Activated CD4-positive, CD25-positive, alpha-beta regulatory T cell (primary cell): ENCODE results near the gene CLCN7.
"Not testable (repeated sequence)": the region's sequence is repeated elsewhere in the genome, so short reads cannot be mapped to it uniquely, and the experiment has no call there.

ENCODE experiments used
- DNase-seq, 4 experiments: peaks; one replicate each; lab custom pipeline; 2025; lab: John Stamatoyannopoulos, UW

CLCN7 gene

DNA sequence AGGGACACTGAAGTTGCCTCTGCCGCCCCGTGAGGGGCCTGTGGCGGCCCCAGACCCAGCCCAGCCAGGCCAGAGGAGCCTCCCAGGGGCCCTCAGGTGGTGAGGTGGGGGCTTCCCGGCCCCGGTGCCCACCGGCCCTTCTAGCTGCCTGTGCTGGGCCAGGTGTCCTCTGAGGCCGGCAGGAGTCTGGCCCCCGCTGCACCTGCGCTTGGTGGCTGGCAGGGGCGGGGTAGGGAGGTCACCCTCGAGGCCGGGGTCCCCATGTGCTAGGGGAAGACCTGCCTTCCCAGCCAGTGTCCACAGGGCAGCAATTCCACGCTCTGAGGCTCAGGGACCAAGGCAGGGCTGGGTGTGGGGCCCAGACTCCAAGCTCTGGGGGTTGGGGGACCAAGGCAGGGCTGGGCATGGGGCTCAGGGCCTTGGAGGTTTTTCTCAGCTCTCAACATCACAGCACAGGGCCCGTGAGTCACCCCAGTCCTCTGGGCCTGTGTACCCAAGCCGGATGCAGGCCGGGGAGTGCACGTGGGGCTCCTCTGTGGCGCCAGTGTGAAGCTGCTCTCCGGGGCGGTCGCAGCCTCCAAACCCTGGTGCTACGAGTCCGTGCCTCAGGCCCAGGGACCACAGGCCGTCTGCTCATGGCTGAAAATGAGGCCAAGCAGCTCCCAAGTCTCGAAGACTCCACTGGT lies 29.2 kb downstream of the CLCN7 start:
- DNase-seq = no peak

DNA sequence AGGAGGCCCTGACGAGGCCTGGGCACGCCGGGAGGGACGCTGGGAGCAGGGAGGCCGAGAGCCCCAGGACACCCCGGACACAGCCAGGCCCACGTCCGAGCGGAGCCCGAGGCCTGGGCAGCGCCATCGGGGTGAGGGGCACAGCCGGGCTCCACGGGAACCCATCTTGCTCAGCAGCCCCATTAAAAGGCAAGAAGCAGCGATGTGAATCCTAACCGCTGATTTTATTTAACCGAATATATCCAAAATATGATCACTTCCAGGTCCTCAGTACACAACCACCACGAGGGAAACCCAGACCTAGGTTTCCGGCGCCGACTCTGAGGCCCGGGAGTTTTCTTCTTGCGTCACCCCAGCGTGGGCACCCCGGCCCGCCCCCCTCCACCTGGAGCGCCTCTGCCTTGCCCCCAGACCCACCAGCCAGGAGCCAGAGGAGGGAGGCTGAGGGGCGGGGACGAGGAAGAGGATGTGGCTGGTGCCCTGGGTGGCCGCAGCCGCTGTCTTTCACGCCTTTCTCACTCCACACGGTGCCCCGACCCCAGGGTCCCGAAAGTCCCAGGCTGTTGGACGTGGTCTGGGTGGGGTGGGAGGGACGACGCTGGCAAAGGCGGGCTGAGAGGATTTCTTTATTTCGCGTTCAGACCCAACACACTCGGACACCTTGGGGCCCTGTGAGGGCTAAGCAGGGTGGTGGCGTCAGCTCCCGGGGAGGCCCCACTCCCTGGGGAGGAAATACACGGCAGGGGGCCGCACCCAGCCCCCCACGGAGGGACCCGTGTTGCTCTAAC lies 29.9 kb downstream of the CLCN7 start:
- DNase-seq = no peak

DNA sequence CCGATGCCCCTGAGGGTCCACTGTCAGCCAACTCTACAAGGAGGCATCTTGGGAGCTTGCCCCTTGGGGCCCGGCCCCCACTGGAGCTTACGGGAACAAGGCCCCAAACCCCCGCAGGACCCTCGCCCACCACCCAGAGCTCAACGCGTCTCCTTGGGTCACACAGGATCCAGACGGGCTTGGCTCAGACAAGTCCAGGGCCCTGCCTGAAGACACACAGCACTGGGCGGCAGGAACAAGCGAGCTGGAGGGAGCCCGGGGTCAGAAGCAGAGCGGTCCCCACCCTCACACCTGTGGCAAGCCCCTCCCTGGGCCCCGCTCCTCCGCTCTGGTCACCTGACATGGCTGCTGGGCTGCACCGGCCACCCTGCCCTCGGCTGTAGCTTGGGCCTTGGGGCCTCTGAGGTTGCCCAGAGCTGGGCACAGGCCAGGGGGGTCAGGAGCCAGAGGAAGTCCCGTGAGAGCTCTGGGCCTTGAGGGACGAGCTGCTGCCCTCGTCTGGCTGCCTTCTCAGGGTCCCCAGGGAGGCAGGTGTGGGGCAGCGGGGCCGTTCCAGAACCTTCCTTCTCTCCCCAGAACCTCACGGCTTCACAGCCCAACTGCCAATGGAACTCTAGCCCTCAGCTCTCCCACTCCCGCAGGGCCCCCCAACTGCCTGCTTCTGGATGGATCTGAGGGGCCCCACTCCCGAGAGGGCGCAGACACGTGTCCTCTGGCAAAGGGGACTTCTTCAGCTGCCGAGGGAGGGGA lies 30.7 kb downstream of the CLCN7 start, which contains the start of gene CCDC154:
Gene CCDC154 (minus strand): TSS at position 577 of the 750 bp plus-strand sequence. CDS start 234 bp downstream, at position 343.
- DNase-seq = no peak

DNA sequence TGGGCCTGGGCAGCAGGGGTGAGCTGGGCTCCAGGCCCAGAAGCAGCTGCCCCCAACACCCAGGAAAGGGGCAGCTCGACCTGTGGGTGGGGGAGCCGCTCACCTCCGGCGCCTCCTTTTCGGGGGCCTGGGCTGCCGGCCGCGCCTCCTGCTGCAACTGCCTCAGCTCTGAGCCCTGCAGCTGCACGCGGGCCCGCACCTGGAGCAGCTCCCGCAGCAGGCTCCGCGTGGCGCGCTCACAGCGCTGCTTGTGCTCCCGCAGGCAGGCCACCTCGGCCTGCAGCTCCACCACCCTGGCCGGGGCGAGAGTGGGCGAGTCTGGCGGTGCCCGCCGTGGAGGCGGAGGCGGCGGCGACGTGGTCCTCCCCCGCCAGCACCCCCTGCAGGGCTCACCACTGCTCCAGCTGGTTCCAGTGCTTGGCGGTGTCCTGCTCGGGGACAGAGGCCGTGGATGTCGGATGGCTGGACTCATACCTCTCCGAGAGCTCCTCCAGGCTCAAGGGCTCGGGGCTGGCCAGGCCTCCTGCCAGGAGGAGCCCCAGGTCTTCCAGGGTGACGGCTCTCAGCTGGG lies 31.3 kb downstream of the CLCN7 start:
- DNase-seq = no peak

DNA sequence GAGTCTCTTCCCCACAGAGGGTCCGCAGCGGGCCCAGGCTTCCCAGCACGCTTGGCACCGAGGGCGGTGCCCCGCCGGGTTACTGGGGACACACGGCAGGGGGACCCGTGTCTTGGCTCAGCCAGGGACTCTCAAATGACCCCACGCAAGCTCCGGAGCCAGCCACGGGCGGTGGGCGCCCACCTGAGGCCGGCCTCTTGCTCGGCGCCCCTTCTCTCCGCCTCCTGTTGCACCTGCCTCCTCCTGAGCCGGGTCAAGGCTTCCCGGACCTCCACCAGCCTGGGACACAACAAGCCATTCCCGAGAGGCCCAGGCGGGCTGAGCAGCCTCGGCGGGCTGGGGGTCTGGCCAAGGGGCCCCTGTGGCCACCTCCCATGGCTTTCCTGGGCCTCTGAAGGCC lies 32.1 kb downstream of the CLCN7 start:
- no peak for DNase-seq

DNA sequence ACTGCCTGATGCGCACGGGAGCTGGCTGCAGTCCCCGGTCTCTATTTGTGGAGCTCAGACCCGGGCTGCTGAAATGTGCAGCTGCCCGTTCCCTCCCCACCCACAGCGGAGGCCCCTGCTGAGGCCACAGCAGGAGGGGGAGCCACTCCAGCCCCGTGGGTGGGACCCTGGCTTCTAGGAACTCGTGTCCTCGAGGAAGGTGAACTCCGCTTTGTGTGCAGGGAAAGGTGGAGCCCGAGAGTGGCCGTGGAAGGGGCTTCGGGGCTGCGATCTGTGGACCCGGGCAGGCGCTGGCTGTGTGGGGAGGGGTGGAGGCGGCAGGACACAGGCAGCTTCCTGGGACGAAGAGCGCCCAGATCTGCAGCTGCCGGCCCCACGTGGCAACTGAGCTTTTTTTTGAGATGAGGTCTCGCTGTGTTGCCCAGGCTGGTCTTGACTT lies 33.4 kb downstream of the CLCN7 start:
- DNase-seq = no peak

DNA sequence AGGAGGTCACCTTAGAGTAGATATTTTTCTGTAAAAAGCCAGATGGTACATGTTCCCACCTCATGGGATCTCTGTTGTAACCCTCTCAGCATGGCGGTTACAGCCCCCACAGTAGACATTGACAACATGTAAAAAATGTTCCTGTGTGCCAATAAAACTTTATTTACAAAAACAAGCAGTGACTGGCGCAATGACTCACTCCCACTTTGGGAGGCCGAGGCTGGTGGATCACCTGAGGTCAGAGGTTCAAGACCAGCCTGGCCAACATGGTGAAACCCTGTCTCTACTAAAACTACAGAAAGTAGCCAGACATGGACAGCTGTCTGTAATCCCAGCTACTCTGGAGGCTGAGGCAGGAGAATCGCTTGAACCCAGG lies 35.1 kb downstream of the CLCN7 start:
- not testable (repeated sequence) for DNase-seq

DNA sequence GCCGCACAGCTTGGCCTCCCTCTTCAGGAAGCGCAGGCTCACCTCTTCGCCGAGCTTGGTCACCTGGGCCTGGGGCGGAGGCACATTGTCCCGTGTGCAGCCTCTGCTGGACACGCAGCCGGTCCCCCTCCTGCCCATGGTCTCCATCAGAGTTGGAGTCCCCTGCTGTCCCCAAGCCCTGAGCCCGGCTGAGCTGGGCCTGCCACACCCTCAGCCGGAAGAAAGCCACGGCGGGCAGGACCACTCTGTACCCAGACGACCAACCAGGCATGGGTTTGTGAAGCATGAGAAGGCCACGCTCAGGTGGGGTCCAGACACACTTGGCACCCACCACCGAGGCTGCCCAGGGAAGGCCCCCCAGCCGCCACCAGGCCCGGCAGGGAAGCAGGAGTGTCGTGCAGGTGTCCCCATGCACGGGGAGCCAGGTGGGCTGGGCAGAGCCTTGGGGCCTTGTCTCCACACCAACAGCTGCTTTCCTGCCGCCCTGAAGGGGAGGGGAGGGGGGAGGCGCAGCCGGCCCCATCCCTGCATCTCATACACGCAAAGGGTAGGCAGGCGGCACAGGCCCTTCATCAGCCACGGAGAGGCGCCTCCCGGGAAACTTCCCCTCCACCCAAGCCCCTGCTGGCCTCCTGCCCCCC lies 35.6 kb downstream of the CLCN7 start:
- DNase-seq = no peak

DNA sequence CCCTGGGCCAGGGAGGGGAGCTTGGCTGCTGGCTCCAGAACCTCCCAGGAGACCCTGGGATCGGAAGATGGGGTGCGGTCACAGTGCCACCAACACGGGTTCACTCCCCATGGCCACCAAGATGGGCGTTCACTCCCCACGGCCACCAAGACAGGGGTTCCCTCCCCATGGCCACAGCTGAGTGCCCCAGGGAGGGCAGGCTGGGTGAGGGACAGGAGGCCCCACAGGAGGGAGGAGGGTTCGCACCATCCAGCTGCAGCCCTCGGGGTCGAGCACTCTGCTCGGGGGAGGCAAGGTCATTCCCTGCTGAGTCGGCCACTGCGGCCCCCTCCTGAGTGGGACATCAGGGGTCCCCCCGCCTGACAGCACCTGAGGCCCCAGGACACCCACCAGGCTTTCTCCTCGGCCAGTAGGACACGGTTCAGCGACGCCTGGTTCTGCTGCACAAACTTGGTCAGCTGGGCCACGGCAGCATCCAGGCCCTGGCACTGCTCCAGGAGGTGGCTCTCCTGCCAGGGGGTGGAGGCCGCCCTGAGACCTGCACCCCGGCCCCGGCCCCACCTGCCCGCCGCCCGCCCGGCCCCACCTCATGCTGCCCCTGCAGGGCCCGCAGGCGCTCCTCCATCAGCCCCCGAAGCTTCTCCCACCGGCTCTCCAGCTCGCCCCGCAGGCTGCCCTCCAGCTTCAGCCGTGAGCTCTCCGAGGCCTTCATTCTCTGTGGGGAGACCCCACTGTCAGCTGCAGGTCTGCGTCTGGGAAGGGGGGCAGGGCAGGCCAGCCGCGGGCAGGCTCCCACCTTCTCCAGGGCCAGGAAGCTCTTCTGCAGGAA lies 36.4 kb downstream of the CLCN7 start:
- DNase-seq = no peak

DNA sequence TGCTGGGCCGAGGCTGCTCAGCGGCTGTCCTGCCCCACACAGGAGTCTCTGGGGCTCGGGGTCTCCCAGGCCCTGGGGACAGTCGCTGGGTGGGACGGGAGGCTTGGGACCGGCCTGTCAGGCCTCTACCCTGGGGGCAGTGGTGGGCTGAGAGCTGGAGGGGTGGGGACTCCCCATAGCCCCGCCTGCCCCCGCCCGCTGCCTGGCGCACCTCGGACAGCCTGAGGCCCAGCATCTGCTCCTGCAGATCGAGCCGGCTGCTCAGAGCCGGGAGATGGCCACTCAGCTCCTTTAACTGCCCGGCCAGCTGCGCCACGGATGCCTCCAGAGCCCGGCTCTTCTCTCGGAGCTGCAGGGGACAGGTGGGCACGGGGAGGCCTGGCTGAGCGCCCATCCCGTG lies 37.2 kb downstream of the CLCN7 start:
- no peak for DNase-seq

DNA sequence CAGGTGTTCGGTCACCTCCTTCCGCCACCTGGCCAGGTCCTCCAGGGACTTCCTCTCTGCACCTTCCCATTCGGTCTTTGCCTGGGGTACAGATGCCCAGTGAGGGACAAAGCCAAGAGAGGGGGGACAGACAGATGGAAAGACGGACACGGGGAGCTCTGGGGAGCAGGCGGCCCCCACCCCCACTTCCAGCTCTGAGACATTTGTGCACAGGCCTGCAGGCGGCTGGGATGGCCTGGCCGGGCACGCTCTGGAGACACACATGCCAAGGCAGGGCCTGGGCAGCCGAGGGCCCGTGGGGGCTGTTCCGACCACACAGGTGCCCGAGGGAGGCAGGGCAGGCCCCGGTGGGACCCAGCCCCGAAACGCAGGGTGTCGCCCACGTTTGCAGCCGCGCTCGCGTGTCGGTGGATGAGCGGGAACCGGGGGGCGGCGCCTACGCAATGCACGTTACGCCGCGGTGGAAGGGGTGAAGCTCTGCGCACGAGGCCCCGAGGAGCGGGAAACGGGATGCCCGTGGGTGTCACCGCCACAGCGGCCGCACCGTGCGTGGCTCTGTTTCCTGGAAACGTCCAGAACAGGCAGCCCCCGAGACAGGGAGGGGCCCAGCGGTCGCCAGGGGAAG lies 38.0 kb downstream of the CLCN7 start:
- DNase-seq = no peak

DNA sequence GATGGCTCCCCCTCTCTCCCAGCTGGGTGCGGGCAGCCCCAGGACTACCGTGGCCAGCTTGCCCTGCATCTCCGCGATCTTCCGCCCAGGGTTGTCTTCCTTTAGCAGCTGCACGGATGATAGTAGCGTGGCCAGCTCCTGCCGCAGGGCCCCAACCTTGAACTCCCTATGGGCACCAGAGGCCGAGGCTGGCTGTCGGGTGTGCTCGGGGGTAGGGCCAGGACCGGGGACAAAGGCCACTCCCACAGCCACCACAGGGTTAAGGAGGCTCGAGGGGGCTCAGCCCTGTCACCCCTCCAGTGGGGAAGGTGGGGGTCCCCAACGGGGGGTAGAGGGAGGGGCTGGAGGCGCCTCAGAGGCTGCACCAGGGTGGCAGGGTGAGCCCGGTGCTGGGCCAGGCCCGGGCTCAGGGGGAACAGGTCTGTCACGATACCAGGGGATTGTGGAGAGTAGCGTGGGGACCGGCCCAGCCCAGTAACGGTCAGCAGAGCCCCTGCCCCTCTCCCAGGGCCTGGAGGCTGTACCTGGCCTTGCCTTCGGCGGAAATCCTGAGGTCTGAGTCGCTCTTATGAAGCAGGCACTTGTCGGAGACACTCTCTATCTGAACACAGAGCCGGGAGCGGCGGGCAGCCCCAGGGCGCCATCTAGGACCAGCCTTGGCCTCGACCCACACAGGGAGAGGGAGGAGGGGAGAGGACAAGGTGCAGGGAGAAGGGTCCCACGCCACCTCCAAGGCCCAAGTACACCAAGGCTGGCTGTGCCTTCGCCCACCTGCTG lies 38.7 kb downstream of the CLCN7 start:
- DNase-seq = no peak

DNA sequence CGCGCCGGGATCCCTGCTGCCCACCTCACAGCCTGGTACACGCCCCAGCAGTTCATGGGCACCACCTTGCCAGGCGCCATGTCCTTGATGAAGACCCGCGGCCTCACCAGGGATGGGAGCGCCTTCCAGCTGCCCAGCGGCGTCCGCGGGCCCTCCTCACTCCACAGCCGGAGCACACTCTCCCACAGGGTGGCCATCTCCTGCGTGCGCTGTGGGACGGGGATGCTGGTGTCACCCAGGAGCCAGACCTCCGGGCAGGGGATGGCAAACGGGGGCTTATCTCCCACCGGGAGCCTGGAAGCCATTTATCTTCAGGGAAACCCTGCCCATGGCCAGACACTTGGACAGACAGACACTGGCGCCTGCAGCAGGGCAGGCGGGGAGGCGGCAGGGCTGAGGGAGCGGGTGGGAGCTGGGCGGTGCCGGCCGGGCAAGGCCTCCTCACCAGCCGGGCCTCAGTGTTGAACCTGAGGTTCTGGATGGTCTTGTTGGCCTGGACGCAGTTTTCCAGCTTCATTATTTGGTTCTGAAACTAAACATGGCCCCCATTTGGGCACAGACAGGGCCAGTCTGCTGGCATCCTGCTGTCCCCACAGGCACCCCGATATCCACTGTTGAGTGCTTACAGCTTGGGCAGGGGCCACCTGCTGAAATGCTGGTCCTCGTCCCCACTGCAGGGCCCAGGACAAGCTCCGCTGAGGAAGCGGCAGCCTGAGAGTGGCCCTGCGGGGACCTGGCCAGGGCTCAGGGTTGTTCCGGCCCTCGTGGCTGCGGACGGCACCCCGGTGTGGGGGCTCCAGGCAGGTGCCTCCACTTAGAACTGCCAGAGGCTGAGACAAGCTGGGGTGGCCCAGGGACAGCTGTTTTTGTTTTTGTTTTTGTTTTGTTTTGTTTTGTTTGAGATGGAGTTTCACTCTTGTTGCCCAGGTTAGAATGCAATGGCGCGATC lies 39.9 kb downstream of the CLCN7 start:
- no peak for DNase-seq

DNA sequence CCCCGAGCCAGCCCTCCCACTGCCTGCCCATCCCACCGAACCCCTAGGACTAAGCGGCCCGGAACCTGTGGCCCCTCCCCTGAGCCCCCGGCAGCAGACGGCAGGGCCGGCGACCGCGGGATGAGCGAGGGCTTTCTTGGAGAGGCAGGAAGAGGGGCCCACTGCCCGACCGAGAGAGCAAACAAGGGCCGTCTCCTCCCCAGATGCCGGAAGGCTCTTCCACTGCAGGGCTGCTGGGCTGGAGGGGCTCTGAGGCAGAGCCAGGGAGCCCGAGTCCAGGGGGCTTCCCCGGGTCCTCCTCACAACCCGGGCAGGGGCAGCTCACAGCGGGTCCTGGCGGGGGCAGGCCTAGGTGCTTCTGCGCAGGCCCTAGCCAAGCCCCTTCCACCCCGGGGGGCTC lies 41.1 kb downstream of the CLCN7 start:
- DNase-seq = no peak

DNA sequence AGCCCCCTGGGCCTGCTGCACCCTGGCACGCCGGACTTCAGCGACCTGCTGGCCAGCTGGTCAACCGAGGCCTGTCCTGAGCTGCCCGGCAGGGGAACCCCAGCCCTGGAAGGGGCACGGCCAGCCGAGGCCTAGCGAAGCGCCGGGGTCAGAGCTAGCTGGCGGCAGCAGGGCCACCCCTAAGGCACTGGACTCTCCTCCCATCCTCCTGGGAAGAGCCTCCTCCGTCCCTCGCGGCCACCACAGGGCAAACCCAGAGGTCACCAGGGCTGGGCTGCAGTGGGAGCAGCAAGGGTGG lies 41.6 kb downstream of the CLCN7 start:
- no peak for DNase-seq

DNA sequence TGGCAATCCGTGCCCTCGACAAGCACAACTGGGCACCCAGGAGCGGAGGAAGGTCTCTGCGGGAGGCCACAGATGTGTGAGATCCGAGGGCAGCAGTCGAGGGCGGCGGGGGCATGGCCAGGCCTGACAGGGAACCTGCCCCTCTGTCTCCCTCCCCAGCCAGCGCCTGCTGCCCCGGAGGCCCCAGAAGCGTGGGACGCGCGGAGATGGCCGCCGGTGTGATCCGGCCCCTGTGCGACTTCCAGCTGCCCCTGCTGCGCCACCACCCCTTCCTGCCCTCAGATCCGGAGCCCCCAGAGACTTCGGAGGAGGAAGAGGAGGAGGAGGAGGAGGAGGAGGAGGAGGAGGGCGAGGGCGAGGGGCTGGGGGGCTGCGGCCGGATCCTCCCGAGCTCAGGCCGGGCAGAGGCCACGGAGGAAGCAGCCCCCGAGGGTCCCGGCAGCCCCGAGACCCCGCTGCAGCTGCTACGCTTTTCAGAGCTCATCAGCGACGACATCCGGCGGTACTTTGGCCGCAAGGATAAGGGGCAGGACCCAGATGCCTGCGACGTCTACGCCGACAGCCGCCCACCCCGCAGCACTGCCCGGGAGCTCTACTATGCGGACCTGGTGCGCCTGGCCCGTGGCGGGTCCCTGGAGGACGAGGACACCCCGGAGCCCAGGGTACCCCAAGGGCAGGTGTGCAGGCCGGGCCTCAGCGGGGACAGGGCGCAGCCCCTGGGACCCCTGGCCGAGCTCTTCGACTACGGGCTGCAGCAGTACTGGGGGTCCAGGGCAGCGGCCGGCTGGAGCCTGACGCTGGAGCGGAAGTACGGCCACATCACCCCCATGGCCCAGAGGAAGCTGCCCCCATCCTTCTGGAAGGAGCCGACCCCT lies 42.2 kb downstream of the CLCN7 start:
- no peak for DNase-seq

DNA sequence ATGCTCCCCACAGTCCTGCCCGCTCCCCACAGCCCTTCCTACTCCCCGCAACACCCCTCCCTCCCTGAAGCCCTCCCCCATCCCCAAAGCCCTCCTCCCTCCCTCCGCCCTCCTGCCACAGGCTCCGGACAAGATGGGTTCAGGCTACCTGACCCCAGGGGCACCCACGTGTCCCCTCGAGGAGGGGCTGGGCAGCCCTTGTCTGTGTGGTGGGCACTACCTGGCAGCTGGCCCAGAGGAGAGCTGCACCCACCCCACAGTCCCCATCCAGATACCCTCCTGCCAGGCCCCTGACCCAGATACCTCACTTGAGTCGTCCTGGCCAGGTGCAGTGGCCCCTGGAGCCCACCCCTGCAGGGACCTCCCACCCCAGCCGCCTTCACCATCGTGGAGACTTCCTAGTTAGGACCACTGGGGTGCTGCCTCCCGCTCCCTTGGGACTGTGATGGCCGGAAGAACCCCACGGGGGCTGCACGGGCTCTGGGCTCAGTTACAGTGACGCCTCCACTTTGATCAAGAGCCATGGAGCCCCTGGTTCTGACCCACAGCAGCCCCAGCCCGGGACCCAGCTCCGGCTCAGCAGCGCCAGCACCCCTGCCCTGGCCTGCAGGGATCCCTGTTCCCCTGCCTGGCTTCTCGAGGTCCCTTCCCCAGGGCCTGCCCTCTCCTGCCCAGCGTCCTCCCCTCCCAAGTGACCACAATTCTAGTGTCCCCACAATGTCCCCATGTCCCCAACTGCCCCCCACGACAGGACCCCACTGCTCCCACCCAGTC lies 43.1 kb downstream of the CLCN7 start:
- no peak for DNase-seq
